T follicular helper cell (primary cell): ENCODE data around the gene MAF.

ENCODE experiments used
- DNase-seq: peaks from one replicate; pipeline ENCODE4 v3.0.0-alpha.2; 2020; ENCODE audit warnings: low read depth

MAF gene

DNA sequence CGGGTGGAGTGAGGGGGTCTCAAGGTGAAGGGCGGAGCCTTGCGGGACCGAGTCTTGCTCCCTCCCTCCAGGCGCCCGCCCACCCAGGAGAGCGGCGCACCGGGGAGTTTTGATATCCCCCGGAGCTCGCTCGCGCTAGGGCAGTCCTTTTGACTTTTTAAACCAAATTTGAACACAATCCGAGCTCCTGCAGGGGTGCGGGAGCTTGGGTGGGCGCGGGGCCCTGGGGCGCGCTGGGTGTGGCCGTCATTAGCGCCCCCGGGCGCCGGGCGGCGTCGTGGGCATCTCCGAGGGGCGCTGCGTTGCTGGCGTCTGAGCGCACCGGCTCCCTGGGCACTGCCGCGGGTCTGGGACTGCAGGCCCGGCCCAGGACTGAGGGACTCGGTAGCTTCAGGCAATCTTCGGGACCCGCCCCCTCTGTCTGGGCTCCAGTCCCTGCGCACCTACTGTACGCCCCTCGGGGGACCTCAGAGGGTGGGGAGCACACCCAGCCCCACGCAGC is 10.9 kb downstream of the MAF start:
- no peak for DNase-seq

DNA sequence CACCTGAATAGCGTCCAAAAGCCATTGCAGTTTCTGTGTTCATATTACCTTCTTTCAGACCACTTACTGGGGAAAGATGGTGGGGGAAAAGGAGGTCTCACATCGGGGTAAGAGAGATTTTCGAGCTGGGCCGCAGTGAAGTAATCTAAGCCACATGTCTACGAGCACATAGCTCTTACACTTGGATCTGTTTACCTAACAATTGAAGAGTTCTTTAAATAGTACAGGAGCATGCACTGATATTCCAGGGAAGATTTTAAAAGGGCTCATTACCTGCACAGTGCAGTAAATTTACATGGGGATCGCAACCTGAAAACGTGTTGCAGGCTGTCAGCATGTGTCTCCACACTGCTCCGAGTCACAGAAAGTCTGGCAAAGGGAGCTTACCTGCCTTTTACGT is 12.6 kb downstream of the MAF start:
- DNase-seq: no peak

DNA sequence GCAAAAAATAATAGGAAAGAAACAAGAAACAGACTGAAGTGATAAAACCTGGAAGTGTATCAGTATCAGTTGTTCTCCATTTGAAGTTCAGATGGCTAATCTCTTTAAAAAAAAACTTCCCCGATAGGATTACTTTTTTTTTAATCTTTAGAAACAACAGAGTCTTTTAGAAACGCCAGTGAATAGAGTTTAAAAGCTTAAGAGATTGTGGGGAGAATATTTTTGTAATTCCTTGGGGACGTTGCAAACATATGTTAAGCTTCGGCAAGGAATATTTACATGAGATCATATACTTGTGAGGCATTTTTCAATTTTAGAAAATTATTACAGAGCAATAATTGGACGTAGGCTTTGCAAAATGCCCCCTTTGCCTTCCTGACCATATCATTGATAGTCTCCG is 13.2 kb downstream of the MAF start:
- DNase-seq: no peak

DNA sequence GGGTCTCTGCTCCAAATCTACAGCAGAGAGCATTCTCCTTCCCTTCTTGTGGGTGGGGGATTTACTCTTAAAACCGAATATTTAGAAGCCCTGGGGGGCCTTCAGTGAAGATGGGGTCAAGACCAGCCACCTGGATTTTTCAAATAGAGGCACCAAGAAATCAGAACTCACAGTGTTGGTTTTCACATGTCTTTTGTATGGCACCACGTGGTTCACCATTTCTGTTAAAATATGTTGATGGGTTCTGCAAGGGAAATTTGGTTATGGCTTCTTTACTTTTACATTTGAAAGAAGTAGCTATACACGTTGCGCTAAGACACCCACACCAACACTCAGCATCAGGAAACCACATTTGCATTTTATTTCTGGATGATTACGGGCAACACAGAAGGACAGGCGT is 17.7 kb downstream of the MAF start:
- no peak for DNase-seq

DNA sequence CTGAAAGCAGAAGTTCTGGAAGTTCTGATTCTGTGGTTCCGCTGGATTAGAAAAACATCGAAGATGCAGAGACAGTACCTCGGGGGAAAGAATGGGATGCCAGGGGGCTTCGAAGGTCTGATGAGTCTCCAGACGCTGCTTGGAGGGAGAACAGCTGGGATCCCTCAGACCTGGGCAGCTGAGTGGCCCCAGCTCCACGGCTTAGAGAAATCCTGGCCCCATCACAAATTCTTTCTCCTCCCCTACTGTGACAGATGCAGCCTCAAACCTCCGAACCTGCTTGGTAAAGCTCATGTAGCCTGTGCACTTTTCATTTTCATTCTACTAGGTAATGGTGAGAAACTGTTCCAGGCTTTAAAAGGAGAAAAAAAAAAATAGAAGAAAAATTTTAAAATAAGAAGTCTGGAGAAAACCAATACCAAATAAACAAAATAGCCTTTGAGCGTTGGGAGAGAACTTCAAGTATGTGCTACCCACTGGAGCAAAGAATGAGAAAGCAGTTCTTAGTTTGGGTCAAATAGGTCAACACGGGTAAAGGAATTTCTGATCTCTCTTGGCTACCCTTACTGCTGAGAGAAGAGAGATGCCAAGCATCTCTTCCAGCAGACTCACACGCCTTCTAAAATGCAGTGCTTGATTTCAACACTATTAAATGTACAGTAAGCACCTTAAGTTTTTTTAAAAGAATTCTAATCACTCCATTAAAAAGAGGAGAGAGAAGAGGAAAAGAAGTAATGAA is 19.9 kb downstream of the MAF start:
- DNase-seq: no peak

DNA sequence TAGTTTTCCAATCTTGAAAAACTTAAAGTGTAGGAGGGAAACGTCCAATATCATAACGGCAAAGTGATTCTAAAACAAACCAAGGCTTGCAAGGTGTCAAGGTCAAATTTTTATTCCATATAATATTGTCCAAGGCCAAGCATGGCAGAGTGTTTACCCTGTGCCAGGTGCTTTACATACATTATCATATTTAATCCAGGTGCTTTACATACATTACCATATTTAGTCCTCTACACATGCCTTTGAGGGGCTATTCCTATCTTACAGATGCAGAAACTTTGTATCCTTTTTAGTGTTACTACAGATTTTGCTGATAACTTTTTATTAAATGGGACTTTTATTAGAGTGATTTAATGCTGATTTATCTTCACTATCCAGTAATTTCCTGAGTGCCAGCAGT is 23.9 kb downstream of the MAF start:
- DNase-seq: no peak

DNA sequence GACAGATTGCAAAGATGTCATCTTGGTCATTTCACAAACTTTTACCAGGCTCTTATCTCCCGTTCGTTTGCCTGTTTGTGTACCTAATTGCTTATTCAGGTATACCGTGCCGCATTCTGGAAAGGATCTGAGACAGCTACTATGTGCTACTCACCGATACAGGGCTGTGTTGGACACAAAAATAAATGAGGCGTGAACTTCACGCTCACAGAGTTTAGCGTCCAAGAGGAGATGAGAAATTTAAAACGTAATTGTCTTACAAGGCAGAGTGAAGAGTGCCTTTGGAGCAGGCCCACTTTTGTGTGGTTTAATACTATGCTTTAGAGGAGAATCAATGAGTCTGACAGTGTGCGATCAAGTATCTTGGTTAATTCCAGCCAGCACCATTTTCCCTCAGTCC is 26.7 kb downstream of the MAF start:
- no peak for DNase-seq

DNA sequence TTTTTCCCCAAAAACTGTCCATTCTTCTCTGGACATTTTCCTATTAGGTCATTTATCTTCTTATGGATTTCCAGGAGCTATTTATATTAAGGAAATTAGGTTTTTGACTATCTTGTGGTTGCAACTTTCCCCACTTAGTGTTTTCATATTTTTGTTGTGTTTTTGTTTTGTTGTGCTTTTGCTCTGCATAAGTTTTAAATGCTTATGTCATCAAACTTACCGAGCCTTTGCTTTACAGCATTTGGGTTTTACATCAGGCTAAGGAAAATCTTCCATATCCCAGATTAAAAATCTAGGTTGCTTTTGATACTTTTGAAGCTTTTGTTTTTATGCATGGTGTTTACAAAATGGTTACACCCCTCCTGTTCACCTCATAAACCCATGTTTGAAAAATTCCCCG is 27.5 kb downstream of the MAF start:
- no peak for DNase-seq

DNA sequence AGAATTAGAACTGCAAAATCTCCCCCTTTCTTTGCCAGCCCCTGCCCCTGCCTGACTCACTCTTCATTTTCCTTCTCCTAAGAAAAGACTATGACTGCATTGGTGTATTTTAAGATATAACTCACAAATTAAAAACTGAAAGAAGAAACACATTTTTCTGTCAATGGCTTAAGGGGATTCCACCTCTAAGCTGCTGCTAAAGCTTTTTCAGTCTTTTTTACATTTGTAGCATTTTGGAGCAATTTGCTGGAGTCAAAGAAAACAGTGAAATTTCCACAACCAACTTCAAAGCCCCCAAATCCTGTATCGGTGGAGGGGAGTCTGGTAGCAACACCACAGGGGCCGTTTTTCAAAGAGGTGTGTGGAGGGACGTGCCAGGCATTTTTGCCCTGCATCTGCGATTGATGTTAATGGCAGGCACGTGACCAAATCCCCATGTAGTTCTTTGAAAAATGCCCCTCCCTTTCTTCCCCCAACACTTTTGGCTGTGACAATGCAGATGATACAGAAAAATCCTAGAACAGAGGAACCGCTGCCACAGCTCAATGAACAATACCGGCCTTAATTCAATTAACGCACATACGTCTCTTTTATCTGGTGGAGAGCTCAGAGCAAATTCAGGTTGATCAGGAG is 28.5 kb downstream of the MAF start:
- no peak for DNase-seq

DNA sequence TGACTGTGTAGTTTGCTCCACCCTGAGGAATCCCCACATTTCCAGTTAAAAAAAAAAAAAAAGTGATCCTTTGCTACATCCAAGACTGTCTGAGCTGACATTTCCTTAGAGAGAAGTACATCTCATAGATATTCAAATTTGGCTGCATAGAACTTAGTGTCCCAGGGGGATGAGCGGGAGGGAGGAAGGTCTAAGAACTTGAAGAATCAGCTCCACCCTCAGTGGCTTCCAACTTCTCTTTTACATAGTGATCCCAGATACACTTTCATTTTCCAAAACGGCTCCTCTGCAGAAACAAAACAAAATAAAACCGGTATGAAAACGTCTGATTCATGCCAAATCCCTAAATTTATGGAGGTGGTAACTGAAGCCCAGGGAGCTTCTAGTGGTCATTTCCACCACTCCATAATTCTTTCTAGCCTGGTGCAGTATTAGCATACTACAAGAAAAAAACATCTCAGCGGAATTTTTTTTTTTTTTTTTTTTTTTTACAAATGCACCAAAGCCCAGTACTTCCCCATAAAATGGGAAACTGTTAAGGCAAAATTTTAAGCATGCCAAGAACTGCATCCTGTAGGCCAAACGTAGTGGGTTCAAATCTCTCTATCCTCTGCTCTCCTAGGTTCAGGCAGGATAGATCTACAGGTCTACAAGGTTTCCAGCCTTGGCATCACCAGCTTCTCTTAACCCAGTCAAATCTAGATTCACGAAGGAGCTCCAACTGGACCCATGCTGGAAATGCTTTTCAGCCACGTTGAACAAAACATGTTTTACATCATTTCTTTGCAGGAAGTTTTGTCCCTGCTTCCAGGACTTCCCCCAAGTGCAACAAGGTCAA is 29.3 kb downstream of the MAF start:
- no peak for DNase-seq

DNA sequence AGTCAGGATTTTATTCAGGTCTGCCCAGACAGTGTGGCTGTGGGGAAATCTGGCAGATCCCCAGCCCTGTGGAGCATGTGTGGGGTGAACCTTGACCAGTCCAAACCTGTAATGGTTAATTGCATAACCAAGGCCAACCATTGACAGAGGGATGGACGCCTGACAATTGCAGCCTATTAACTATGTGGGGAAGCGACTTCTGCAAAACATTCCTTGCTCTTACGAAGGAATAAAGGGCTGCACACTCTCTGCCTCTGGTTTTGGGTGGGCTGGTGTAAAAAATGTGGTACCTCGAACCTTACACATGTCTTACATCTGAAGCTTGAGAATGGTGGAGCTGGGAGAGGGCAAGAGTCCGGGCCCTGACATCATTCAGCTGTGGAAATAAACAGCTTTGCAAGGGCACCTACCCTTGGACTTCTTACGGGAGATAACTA is 35.8 kb downstream of the MAF start:
- no peak for DNase-seq

DNA sequence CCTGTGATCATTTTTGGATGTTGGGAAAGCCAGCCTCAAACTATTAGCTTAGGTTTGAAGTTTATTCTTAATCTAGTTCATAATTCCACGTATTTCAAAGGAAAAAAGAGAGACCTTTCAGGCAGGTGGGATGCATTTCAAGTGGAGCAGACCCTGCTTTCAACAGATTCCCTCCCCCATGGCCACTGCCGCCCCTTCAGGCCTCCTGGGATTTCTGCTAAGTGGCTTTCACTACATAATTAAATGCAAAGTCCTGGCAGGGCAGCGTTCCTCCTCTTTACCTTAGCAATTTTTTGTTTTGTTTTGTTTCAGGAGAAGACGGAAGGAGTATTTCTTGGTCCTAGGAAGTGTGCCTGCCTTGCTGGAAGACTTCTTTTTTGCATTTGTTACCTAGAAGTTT is 36.6 kb downstream of the MAF start:
- no peak for DNase-seq

DNA sequence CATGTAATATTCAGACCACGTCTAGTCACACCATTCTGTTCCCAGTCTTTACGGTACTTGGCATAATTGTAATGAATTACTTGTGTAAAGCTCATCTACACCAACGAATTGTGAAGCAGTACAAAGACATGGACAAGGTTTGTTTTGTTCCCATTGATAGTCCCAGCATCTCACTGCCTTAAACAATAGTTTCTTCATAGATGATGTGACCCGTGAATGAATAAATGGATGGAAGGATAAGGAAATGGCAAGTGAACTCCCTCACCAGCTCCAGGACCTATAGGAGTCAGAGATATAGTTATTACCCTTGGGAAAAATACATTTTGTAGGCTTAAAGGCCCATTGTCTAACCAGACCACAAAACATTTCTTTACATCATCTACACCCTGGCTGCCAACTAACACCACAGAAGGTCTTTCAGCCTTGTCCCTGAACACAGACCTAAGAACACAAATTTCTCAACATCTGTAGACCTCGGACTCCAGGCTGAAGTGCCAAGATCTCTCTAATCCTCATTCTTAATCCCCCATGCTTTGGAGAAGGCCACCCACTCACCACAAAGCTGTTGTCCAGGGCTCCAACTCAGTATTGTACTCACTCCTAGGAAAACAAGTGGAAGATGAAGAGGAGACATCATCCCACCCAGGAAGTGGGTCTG is 38.2 kb downstream of the MAF start:
- DNase-seq: no peak

DNA sequence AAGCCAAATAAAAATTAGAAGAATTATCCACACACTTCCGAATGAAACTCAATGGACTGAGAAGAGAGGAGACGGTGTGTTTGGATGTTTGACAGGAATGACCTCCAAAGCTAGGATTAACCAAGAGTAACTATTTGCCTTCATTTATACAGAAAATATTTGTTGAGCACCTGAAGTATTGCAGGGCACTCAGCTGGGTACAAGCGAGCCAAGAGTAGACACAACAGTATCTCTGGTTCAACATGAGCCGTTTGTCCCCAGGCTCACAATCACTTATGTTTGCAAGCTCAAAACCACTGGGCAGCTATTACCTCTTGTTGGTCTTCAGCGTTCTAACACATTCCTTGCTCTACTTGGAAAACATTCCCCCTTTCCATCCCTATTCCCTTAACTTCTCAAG is 38.8 kb downstream of the MAF start:
- no peak for DNase-seq

DNA sequence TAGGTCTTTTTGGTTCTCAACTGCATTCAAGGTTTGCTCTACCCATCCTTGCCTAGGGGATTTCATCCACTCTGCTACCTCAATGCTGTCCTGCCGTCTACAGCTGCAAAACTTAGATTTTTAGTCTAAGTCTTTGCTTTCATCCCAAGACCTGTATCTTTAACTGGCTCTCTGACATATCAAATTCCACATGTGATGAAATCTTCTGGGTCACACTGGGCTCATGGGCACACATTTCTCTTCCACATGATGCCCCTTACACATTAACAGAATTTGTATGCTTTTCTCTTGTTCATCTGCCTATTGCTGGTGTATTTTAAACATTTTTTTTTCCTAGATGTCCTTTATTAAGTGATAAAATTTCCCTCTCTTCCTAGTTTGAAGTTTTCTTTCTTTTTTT is 39.6 kb downstream of the MAF start:
- DNase-seq: no peak

DNA sequence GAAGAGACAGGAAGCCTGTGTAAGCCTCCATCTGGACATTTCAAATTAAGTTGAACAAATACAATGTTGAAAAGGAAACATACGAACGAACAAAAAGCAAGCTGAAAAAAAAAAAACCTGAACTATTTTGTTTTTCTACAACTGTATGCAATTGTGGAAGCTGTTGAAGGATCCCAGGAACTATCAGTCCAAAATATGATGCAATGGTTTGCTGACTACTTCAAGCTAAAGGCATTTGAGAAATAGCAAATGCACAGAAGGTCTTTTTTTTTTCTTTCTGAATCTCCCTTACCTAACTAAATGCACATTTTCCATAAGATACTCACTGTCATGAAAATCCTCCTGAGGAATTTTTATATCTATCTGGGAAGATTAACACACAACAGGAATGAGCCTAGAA is 40.2 kb downstream of the MAF start:
- DNase-seq: no peak

DNA sequence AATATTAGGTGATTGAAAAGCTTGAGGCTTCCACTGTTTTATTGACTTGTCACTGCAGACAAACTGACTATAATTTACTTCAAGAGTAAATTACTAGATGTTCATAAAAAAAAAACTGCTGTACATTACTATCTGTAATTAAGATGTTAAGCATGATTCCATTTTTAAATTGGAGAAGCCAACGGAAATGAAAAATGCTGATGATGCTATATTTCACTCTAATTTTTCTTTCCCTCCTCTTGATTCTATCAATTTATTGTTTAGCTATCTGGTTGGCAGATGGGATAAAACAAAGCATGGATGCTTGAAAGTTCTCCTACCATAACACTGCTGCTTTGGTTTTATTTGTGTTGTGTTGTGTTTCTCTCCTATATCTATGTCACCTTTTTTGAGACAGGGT is 41.0 kb downstream of the MAF start:
- no peak for DNase-seq

DNA sequence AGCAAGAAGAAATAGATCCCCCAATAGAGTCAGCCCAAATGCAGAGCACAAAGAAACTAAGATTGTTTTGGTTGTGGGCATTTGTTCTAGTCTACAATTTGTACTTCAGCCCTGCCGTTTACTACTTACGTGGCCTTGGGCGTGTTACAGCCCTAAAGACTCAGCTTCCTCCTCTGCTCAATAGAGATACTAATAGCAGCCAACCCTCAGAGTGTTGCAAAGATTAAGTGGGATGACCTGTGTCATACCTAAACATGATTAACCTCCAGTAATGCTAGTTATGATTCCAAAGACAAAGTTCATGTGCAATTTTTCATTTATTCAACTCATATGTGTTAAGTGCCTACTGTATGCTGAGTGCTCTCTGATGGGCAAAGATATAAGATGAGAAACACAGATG is 43.1 kb downstream of the MAF start:
- DNase-seq: no peak

DNA sequence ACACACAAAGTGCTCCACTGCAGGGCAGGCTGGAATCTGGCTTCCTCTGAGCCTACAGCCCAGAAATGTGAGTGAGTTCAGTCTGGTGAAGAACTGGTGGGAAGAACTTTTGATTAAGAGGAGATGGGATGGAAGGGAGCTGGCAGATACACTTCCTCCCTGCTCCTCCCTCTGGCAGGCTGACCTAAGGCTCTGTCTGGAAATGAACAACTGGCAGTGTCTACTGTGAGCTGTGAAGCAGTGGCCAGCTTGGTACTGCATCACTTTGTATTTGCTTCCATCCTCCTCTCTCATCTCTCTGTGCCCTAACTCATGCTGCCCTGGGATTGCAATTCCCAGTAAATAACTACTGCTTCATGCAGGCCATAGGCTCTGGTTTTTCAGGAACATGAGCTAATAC is 45.6 kb downstream of the MAF start:
- DNase-seq: no peak

DNA sequence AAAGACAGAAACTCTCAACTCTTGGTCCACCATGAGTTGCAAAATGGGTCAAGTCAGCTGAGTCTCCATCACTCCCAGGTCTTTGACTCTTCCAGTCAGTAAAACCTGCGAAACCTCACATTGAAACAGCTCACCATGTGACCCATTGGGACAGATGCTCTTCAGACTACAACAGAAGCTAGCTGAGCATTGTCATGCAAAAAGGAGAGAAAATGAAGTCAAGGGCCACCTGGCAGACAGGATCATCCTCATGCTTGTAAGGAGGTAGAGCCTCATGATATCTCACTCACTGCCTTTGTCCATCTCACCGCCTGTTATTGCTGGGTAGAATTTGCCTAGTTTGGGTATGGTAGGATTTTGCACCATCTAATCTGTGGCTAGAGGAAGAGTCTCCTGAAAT is 50.2 kb downstream of the MAF start:
- no peak for DNase-seq

DNA sequence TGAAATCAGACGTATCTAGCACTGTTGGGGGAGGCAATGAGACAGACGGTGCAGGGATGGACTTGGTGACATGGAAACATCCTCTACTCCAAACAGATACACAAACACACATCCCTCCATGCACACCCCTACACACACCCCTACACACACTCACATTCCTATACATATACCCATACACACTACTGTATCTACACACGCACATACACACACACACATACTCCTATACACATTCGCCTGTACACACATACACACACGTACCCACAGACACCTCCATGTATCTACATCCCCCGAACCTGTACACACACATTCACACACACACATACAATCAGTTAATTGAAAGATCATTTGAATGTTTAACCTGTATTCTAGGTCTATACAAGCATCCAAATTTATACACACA is 53.5 kb downstream of the MAF start:
- no peak for DNase-seq
